GM23338 (cell line): ENCODE measurements around the gene PGBD5. TPM values are rescaled to one million over a fixed set of nuclear protein-coding genes. Genes with fewer than 3 reads are reported as not detected.

Experiments used
- ATAC-seq: fragments of 200-7000 bp; cut with Tn5 transposase; 3 replicates; pipeline ENCODE4 v1.9.1; 2020
- DNase-seq: peaks from one replicate; pipeline ENCODE4 v3.0.0-alpha.2; 2015; ENCODE audit warnings: low spot score
- H2AFZ ChIP-seq: fragments of 200-600 bp; sonication (generic); 2 replicates; pipeline ENCODE4 v1.8.0; 2016; ENCODE audit warnings: antibody characterized with exemption, mild to moderate bottlenecking, moderate library complexity
- H3F3A ChIP-seq: fragments of 200-600 bp; sonication (generic); replicated peaks from 2 replicates; pipeline ENCODE4 v1.8.0; 2017; ENCODE audit warnings: antibody characterized with exemption, mixed run types, low read depth
- H3K27ac ChIP-seq: fragments of 200-600 bp; sonication (generic); 2 replicates; pipeline ENCODE4 v1.6.1; 2016; ENCODE audit warnings: low read depth
- H3K27me3 ChIP-seq: fragments of 200-600 bp; sonication (generic); 2 replicates; pipeline ENCODE4 v1.8.0; 2016; ENCODE audit warnings: mild to moderate bottlenecking, mixed run types, moderate library complexity; ENCODE audit not compliant: insufficient read depth
- H3K36me3 ChIP-seq: fragments of 200-600 bp; sonication (generic); 2 replicates; pipeline ENCODE4 v1.8.0; 2016; ENCODE audit warnings: mild to moderate bottlenecking; ENCODE audit not compliant: insufficient read depth
- H3K4me1 ChIP-seq: fragments of 200-600 bp; sonication (generic); 2 replicates; pipeline ENCODE4 v1.8.0; 2016; ENCODE audit warnings: mild to moderate bottlenecking, moderate library complexity; ENCODE audit not compliant: insufficient read depth
- H3K4me2 ChIP-seq: fragments of 200-600 bp; sonication (generic); 2 replicates; pipeline ENCODE4 v1.7.1; 2017; ENCODE audit warnings: mixed run types
- H3K4me3 ChIP-seq: fragments of 200-600 bp; sonication (generic); 2 replicates; pipeline ENCODE4 v1.6.1; 2016; ENCODE audit warnings: mixed run types
- H3K79me2 ChIP-seq: fragments of 200-600 bp; sonication (generic); replicated peaks from 2 replicates; pipeline ENCODE4 v1.8.0; 2017; ENCODE audit warnings: mild to moderate bottlenecking; ENCODE audit not compliant: insufficient read depth
- H3K9me2 ChIP-seq: fragments of 200-600 bp; sonication (generic); 2 replicates; pipeline ENCODE4 v1.8.0; 2017; ENCODE audit not compliant: insufficient read depth
- H4K20me1 ChIP-seq: fragments of 200-600 bp; sonication (generic); replicated peaks from 2 replicates; pipeline ENCODE4 v1.8.0; 2017; ENCODE audit warnings: mild to moderate bottlenecking; ENCODE audit not compliant: insufficient read depth
- H3K27ac Mint-ChIP-seq: 2 replicates; pipeline ENCODE4 v1.8.0; 2020; ENCODE audit warnings: inconsistent platforms, mild to moderate bottlenecking, moderate library complexity, mixed read lengths
- H3K27me3 Mint-ChIP-seq: 3 replicates; pipeline ENCODE4 v1.8.0; 2022; ENCODE audit warnings: low read depth, mild to moderate bottlenecking, moderate library complexity, mixed read lengths, inconsistent platforms; ENCODE audit not compliant: insufficient read depth, poor library complexity
- H3K36me3 Mint-ChIP-seq: 3 replicates; pipeline ENCODE4 v1.8.0; 2021; ENCODE audit warnings: low read depth, mild to moderate bottlenecking, inconsistent platforms, moderate library complexity, mixed read lengths
- H3K4me1 Mint-ChIP-seq: 3 replicates; pipeline ENCODE4 v1.8.0; 2020; ENCODE audit warnings: mild to moderate bottlenecking, inconsistent platforms, mixed read lengths
- H3K4me3 Mint-ChIP-seq: 3 replicates; pipeline ENCODE4 v1.8.0; 2021; ENCODE audit warnings: moderate library complexity, mild to moderate bottlenecking, inconsistent platforms, mixed read lengths
- H3K9me3 Mint-ChIP-seq: 3 replicates; pipeline ENCODE4 v1.8.0; 2020; ENCODE audit warnings: moderate library complexity, mild to moderate bottlenecking, inconsistent platforms, mixed read lengths
- CREB1 ChIP-seq: fragments of 250-450 bp; sonication (Bioruptor Pico); IDR thresholded peaks from 2 replicates; pipeline ENCODE4 v1.5.0; 2020; ENCODE audit warnings: low read depth, mild to moderate bottlenecking, moderate library complexity
- EZH2 ChIP-seq: fragments of 200-600 bp; sonication (generic); IDR thresholded peaks from one replicate; pipeline ENCODE4 v1.8.0; 2017; ENCODE audit warnings: antibody characterized with exemption, mild to moderate bottlenecking, low read depth; ENCODE audit not compliant: unreplicated experiment
- EZH2phosphoT487 ChIP-seq: fragments of 200-600 bp; sonication (generic); IDR thresholded peaks from one replicate; pipeline ENCODE4 v1.8.1; 2018; ENCODE audit warnings: antibody characterized with exemption; ENCODE audit not compliant: unreplicated experiment
- JUNB ChIP-seq: IDR thresholded peaks from one replicate; pipeline ENCODE4 v1.6.1; 2016; ENCODE audit warnings: antibody characterized with exemption; ENCODE audit not compliant: unreplicated experiment
- NANOG ChIP-seq: IDR thresholded peaks from 2 replicates; pipeline ENCODE4 v1.6.1; 2016; ENCODE audit warnings: antibody characterized with exemption, borderline replicate concordance
- POLR2AphosphoS5 ChIP-seq: IDR thresholded peaks from 2 replicates; pipeline ENCODE4 v1.6.1; 2016; ENCODE audit warnings: antibody characterized with exemption, low read depth
- STAT1 ChIP-seq: IDR thresholded peaks from one replicate; pipeline ENCODE4 v1.6.1; 2016; ENCODE audit warnings: antibody characterized with exemption; ENCODE audit not compliant: unreplicated experiment
- ZNF114 ChIP-seq: fragments of 250-450 bp; sonication (Bioruptor Pico); IDR thresholded peaks from 2 replicates; pipeline ENCODE4 v1.5.0; 2020; ENCODE audit warnings: mild to moderate bottlenecking, moderate library complexity
- ZNF331 ChIP-seq: fragments of 250-450 bp; sonication (Bioruptor Pico); IDR thresholded peaks from 2 replicates; pipeline ENCODE4 v1.5.0; 2020; ENCODE audit warnings: low read depth, mild to moderate bottlenecking, moderate library complexity
- polyA plus RNA-seq: library from polyadenylated mRNA; unstranded; fragments of >200 nt; fragmentation: Nextera tagmentation; extraction: Ambion mirVana; gene quantifications from 2 replicates; pipeline ENCODE4 v1.2.1, GENCODE V29; 2016
- total RNA-seq: library from RNA; depleted of rRNA; stranded (reverse); fragments of >200 nt; shearing (Covaris generic); gene quantifications from 2 replicates; pipeline ENCODE4 v1.2.3, GENCODE V29; 2014
- TF ChIP-seq, protein P1 (sequence below): IDR thresholded peaks from 2 replicates; pipeline ENCODE4 v1.6.1; 2016; ENCODE audit warnings: antibody characterized with exemption
- TF ChIP-seq, protein P2 (sequence below): IDR thresholded peaks from one replicate; pipeline ENCODE4 v1.6.1; 2018; ENCODE audit warnings: antibody characterized with exemption; ENCODE audit not compliant: unreplicated experiment
- TF ChIP-seq, protein P3 (sequence below): fragments of 250-450 bp; sonication (Bioruptor Pico); IDR thresholded peaks from 2 replicates; pipeline ENCODE4 v1.5.0; 2020; ENCODE audit warnings: mild to moderate bottlenecking, moderate library complexity

Gene PGBD5
- total and polyA plus RNA-seq, 2 experiments from 2014 or later: 3.4 to 16.6 TPM

DNA sequence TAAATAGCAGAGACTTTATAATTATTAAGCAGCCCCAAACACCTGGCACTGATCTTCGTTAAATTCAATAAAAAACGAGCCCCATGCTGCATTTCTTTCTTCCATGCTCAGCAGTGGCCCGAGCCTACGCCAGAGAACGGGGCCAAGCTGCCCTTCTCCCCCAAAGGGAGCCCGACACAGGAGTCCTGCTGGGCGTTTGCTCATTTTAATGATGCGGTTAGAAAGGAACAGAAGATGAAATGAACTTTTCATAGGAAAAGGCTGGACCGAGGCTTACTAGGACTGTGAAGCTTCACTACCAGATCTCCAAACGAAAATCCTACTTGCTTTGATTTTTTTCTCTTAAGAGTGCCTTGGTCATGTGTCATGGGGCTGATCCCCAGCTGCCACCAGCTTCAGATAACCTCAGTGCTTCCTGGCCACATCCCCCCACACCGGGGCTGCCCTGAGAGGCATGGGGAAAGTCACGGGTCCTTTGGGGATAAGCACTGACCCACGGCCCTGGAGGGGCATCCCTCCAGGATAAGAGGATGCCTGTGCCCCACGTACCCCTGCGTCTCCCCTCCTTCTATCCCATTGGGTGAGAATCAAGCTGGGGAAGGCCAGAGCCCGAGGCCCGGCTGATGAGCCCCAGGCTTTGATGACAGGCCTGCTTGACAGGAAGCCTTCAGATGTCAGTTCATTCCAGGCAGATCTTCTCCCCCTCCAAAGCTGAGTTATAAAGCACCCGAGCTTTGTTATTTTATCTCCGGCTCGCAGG lies 34.2 kb downstream of the PGBD5 start (continued):
- TF ChIP-seq, protein P1, sequence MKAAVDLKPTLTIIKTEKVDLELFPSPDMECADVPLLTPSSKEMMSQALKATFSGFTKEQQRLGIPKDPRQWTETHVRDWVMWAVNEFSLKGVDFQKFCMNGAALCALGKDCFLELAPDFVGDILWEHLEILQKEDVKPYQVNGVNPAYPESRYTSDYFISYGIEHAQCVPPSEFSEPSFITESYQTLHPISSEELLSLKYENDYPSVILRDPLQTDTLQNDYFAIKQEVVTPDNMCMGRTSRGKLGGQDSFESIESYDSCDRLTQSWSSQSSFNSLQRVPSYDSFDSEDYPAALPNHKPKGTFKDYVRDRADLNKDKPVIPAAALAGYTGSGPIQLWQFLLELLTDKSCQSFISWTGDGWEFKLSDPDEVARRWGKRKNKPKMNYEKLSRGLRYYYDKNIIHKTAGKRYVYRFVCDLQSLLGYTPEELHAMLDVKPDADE: no peak
- TF ChIP-seq STAT1 (no peak), ZNF331 (CRISPR knock-in tag) (no peak), NANOG (no peak), JUNB (no peak), CREB1 (CRISPR knock-in tag) (no peak), POLR2AphosphoS5 (no peak)

DNA sequence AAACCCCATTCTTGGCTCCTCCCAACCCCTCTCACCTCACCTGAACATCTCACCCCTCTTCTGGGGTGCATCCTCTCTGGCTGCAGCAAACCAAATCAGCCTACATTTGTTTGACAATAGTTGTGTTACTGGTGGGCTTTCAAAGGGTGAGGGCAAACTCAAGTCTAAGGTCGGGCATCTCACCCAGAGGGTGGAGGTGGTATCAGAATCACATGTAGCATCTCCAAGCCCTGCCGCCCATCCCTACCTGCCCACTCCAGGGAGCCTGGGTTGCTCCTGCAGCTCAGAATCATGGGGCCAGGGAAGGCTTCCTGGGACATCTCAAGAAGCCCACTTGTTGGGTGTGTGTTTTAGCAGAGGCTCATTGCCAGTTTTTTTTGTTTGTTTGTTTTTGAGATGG lies 35.8 kb downstream of the PGBD5 start:
- no peaks in the 10 kb centered on the region for H3K27me3 ChIP-seq
- no peak overlapping the region for H3K27ac ChIP-seq
- no peak for DNase-seq
- Mint-ChIP-seq H3K27me3 (peaks cover 13% of the 10 kb centered on the region), H3K4me3 (no peak overlapping the region), H3K9me3 (no peaks in the 10 kb centered on the region), H3K36me3 (no peaks in the 10 kb centered on the region), H3K4me1 (peaks cover 48% of the 10 kb centered on the region), H3K27ac (no peak overlapping the region)
- H3F3A ChIP-seq: 0 out of 2 replicates have a peak, but pooled peaks cover 2% of the 10 kb centered on the region
- no peaks in the 10 kb centered on the region for H3K36me3 ChIP-seq
- H3K79me2 ChIP-seq: peaks cover 42% of the 10 kb centered on the region
- no peaks in the 10 kb centered on the region for H3K9me2 ChIP-seq
- peaks cover 23% of the 10 kb centered on the region for H3K4me1 ChIP-seq
- H3K4me2 ChIP-seq: peak overlapping the region; percentile 32; the same call in 1 of the 2 replicates
- peaks cover 10% of the 10 kb centered on the region; the same call in 1 of the 2 replicates for H4K20me1 ChIP-seq
- no peak overlapping the region for H2AFZ ChIP-seq
- no peak for ATAC-seq
- H3K4me3 ChIP-seq: no peak overlapping the region
- TF ChIP-seq EZH2phosphoT487: no peak
- TF ChIP-seq NANOG: no peak
- TF ChIP-seq, protein P2, sequence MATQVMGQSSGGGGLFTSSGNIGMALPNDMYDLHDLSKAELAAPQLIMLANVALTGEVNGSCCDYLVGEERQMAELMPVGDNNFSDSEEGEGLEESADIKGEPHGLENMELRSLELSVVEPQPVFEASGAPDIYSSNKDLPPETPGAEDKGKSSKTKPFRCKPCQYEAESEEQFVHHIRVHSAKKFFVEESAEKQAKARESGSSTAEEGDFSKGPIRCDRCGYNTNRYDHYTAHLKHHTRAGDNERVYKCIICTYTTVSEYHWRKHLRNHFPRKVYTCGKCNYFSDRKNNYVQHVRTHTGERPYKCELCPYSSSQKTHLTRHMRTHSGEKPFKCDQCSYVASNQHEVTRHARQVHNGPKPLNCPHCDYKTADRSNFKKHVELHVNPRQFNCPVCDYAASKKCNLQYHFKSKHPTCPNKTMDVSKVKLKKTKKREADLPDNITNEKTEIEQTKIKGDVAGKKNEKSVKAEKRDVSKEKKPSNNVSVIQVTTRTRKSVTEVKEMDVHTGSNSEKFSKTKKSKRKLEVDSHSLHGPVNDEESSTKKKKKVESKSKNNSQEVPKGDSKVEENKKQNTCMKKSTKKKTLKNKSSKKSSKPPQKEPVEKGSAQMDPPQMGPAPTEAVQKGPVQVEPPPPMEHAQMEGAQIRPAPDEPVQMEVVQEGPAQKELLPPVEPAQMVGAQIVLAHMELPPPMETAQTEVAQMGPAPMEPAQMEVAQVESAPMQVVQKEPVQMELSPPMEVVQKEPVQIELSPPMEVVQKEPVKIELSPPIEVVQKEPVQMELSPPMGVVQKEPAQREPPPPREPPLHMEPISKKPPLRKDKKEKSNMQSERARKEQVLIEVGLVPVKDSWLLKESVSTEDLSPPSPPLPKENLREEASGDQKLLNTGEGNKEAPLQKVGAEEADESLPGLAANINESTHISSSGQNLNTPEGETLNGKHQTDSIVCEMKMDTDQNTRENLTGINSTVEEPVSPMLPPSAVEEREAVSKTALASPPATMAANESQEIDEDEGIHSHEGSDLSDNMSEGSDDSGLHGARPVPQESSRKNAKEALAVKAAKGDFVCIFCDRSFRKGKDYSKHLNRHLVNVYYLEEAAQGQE: no peak
- TF ChIP-seq POLR2AphosphoS5: no peak
- TF ChIP-seq, protein P3, sequence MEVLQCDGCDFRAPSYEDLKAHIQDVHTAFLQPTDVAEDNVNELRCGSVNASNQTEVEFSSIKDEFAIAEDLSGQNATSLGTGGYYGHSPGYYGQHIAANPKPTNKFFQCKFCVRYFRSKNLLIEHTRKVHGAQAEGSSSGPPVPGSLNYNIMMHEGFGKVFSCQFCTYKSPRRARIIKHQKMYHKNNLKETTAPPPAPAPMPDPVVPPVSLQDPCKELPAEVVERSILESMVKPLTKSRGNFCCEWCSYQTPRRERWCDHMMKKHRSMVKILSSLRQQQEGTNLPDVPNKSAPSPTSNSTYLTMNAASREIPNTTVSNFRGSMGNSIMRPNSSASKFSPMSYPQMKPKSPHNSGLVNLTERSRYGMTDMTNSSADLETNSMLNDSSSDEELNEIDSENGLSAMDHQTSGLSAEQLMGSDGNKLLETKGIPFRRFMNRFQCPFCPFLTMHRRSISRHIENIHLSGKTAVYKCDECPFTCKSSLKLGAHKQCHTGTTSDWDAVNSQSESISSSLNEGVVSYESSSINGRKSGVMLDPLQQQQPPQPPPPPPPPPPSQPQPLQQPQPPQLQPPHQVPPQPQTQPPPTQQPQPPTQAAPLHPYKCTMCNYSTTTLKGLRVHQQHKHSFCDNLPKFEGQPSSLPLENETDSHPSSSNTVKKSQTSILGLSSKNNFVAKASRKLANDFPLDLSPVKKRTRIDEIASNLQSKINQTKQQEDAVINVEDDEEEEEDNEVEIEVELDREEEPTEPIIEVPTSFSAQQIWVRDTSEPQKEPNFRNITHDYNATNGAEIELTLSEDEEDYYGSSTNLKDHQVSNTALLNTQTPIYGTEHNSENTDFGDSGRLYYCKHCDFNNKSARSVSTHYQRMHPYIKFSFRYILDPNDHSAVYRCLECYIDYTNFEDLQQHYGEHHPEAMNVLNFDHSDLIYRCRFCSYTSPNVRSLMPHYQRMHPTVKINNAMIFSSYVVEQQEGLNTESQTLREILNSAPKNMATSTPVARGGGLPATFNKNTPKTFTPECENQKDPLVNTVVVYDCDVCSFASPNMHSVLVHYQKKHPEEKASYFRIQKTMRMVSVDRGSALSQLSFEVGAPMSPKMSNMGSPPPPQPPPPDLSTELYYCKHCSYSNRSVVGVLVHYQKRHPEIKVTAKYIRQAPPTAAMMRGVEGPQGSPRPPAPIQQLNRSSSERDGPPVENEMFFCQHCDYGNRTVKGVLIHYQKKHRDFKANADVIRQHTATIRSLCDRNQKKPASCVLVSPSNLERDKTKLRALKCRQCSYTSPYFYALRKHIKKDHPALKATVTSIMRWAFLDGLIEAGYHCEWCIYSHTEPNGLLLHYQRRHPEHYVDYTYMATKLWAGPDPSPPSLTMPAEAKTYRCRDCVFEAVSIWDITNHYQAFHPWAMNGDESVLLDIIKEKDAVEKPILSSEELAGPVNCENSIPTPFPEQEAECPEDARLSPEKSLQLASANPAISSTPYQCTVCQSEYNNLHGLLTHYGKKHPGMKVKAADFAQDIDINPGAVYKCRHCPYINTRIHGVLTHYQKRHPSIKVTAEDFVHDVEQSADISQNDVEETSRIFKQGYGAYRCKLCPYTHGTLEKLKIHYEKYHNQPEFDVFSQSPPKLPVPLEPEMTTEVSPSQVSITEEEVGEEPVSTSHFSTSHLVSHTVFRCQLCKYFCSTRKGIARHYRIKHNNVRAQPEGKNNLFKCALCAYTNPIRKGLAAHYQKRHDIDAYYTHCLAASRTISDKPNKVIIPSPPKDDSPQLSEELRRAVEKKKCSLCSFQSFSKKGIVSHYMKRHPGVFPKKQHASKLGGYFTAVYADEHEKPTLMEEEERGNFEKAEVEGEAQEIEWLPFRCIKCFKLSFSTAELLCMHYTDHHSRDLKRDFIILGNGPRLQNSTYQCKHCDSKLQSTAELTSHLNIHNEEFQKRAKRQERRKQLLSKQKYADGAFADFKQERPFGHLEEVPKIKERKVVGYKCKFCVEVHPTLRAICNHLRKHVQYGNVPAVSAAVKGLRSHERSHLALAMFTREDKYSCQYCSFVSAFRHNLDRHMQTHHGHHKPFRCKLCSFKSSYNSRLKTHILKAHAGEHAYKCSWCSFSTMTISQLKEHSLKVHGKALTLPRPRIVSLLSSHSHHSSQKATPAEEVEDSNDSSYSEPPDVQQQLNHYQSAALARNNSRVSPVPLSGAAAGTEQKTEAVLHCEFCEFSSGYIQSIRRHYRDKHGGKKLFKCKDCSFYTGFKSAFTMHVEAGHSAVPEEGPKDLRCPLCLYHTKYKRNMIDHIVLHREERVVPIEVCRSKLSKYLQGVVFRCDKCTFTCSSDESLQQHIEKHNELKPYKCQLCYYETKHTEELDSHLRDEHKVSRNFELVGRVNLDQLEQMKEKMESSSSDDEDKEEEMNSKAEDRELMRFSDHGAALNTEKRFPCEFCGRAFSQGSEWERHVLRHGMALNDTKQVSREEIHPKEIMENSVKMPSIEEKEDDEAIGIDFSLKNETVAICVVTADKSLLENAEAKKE: no peak
- no peak for TF ChIP-seq JUNB
- TF ChIP-seq ZNF331 (CRISPR knock-in tag): no peak
- TF ChIP-seq ZNF114 (CRISPR knock-in tag): no peak
- TF ChIP-seq CREB1 (CRISPR knock-in tag): no peak
- TF ChIP-seq, protein P1: no peak
- TF ChIP-seq STAT1: no peak
- TF ChIP-seq EZH2: no peak
